ENCODE measurements around the gene SKA2.

Gene SKA2

GRCh38 chr17:59178266-59178985 is 23.4 kb upstream of the SKA2 start:
- H3F3A ChIP-seq (ENCODE audit: insufficient read depth, low read length) = no peaks in the 10 kb centered on the region
- DNase-seq = no peak
- no peak overlapping the region for H3K9ac ChIP-seq (ENCODE audit: low read length)
- no peak overlapping the region for H3K4me2 ChIP-seq (ENCODE audit: low read depth, low read length)
- no peak overlapping the region for H3K27ac ChIP-seq (ENCODE audit: low read length)
- no peaks in the 10 kb centered on the region for H3K27me3 ChIP-seq (replicated peaks; ENCODE audit: insufficient read depth, low read length)
- no peaks in the 10 kb centered on the region for H3K9me2 ChIP-seq (replicated peaks; ENCODE audit: insufficient read depth, low read length)
- H4K20me1 ChIP-seq (ENCODE audit: insufficient read depth, low read length) = no peaks in the 10 kb centered on the region
- no peak overlapping the region for H2AFZ ChIP-seq (ENCODE audit: low read length)
- no peaks in the 10 kb centered on the region for H3K9me3 ChIP-seq (replicated peaks; ENCODE audit: insufficient read depth, low read length)
- H3K4me1 ChIP-seq (ENCODE audit: low read length) = no peaks in the 10 kb centered on the region
- no peaks in the 10 kb centered on the region for H3K36me3 ChIP-seq (replicated peaks; ENCODE audit: insufficient read depth, low read length)
- TF ChIP-seq EZH2phosphoT487 (IDR thresholded peaks at IDR 0.05; ENCODE audit: low read length) = no peak
- TF ChIP-seq CTCF (IDR thresholded peaks at IDR 0.05; ENCODE audit: low read length) = no peak
- TF ChIP-seq EZH2 (optimal IDR thresholded peaks at IDR 0.05; ENCODE audit: low read depth, low read length) = no peak
- H3K79me2 ChIP-seq (ENCODE audit: low read length) = peaks cover 11% of the 10 kb centered on the region
- no peak overlapping the region for H3K4me3 ChIP-seq (ENCODE audit: low read length)

- Histone ChIP-seq H3F3A (ENCODE audit: insufficient read depth, low read length) (no peaks in the 10 kb centered on the region), H4K20me1 (ENCODE audit: insufficient read depth, low read length) (no peaks in the 10 kb centered on the region), H3K36me3 (replicated peaks; ENCODE audit: insufficient read depth, low read length) (no peaks in the 10 kb centered on the region), H3K27me3 (replicated peaks; ENCODE audit: insufficient read depth, low read length) (no peaks in the 10 kb centered on the region), H3K9me2 (replicated peaks; ENCODE audit: insufficient read depth, low read length) (no peaks in the 10 kb centered on the region), H2AFZ (ENCODE audit: low read length) (no peak overlapping the region), H3K4me3 (ENCODE audit: low read length) (no peak overlapping the region), H3K4me2 (ENCODE audit: low read depth, low read length) (no peak overlapping the region), H3K4me1 (ENCODE audit: low read length) (no peaks in the 10 kb centered on the region), H3K79me2 (ENCODE audit: low read length) (peaks cover 11% of the 10 kb centered on the region), H3K9ac (ENCODE audit: low read length) (no peak overlapping the region), H3K9me3 (replicated peaks; ENCODE audit: insufficient read depth, low read length) (no peaks in the 10 kb centered on the region), H3K27ac (ENCODE audit: low read length) (no peak overlapping the region)
- no peak for DNase-seq
- TF ChIP-seq EZH2 (optimal IDR thresholded peaks at IDR 0.05; ENCODE audit: low read depth, low read length) = no peak
- TF ChIP-seq EZH2phosphoT487 (IDR thresholded peaks at IDR 0.05; ENCODE audit: low read length) = no peak
- no peak for TF ChIP-seq CTCF (IDR thresholded peaks at IDR 0.05; ENCODE audit: low read length)
Measured at GRCh38 chr17:59175076-59175475, 20.1 kb upstream of the SKA2 start.

GRCh38 chr17:59174671-59175070 is 19.7 kb upstream of the SKA2 start:
- TF ChIP-seq EZH2phosphoT487 (IDR thresholded peaks at IDR 0.05; ENCODE audit: low read length) (no peak), CTCF (IDR thresholded peaks at IDR 0.05; ENCODE audit: low read length) (no peak), EZH2 (optimal IDR thresholded peaks at IDR 0.05; ENCODE audit: low read depth, low read length) (no peak)
- Histone ChIP-seq H3K9me2 (replicated peaks; ENCODE audit: insufficient read depth, low read length) (no peaks in the 10 kb centered on the region), H3K4me2 (ENCODE audit: low read depth, low read length) (no peak overlapping the region), H3K36me3 (replicated peaks; ENCODE audit: insufficient read depth, low read length) (no peaks in the 10 kb centered on the region; the same call in 1 of the 2 replicates), H4K20me1 (ENCODE audit: insufficient read depth, low read length) (no peaks in the 10 kb centered on the region), H3K4me1 (ENCODE audit: low read length) (no peaks in the 10 kb centered on the region), H3K79me2 (ENCODE audit: low read length) (peaks cover 13% of the 10 kb centered on the region), H2AFZ (ENCODE audit: low read length) (no peak overlapping the region), H3K27ac (ENCODE audit: low read length) (no peak overlapping the region), H3K4me3 (ENCODE audit: low read length) (no peak overlapping the region), H3K27me3 (replicated peaks; ENCODE audit: insufficient read depth, low read length) (no peaks in the 10 kb centered on the region), H3K9ac (ENCODE audit: low read length) (no peak overlapping the region), H3K9me3 (replicated peaks; ENCODE audit: insufficient read depth, low read length) (no peaks in the 10 kb centered on the region), H3F3A (ENCODE audit: insufficient read depth, low read length) (no peaks in the 10 kb centered on the region)
- no peak for DNase-seq

All from MM.1S (cell line).